HG02642 (cell line): ENCODE results near the gene SYNPO.
A peak's percentile ranks its signal among the peaks of the same experiment; 100 is the strongest.

Experiments
- ATAC-seq: cut with Tn5 transposase; IDR thresholded peaks from one replicate; pipeline ENCODE4 v1.9.1; 2021; ENCODE audit warnings: mild to moderate bottlenecking; ENCODE audit not compliant: unreplicated experiment, poor library complexity

Gene SYNPO

GRCh38 chr5:150674341-150674821 is 33.9 kb downstream of the SYNPO start:
- ATAC-seq = no peak

DNA sequence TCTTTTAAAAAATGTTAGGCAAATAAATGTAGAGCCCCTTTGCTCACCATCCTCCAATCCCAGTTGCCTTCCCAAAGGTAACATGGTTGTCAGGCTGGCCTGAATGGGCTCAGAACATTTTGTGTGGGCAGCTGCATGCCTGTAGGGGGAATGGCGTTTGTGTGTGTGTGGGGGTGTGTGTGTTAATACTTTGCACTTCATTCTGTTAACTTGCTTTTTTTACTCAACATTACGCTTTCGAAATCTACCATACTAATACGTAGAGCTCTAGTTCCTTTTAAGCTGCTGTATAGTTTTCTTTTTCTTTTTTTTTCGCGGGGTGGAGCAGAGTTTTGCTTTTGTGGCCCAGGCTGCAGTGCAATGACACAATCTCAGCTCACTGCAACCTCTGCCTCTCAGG is 34.6 kb downstream of the SYNPO start:
- no peak for ATAC-seq

GRCh38 chr5:150676578-150676977 is 36.1 kb downstream of the SYNPO start:
- ATAC-seq = no peak

DNA sequence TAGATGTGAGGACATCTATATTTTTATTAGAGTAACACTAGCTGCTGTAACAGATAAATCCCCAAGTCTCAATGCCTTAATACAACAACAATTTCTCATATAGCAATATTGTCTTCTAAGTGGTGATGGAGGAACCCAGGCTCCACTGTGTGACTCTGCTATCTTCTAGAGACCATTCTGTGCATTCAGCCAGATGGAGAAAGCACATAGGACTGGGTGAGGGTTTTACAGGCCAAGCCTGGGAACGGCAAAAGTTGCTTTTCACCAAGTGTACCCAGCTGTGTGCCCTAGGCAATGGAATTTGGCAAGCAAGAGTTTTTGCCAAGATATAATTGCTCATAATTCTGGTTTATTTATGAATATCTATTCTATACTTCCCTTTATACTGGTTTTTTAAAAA is 48.7 kb downstream of the SYNPO start:
- ATAC-seq = no peak

- no peak for ATAC-seq
These were observed 50.3 kb downstream of the SYNPO start for GRCh38 chr5:150690760-150691159.

GRCh38 chr5:150692276-150692675 is 51.8 kb downstream of the SYNPO start:
- ATAC-seq = no peak

GRCh38 chr5:150694612-150695011 is 54.2 kb downstream of the SYNPO start:
- no peak for ATAC-seq

DNA sequence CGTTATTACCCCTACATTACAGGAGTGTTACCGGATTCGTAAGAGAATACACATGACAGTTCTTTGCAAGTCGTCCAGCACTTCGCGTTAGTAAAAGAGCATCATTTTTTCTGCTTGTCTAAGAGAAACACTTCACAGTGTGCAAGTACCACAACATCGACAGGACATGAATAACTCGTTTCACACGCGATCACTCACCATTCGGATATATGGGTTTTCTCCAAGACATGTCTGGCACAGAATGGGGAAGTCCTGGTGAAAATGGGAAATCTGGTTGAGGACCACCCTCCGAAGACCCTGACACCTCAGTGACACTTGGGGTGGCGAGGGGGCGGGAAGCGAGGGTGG is 59.8 kb downstream of the SYNPO start:
- ATAC-seq = no peak

GRCh38 chr5:150700594-150701377 is 60.3 kb downstream of the SYNPO start, which contains the start of gene RBM22:
Gene RBM22 (minus strand): TSS chr5:150701062. CDS start chr5:150700985, 77 bp downstream.
- ATAC-seq = peak; percentile 98

DNA sequence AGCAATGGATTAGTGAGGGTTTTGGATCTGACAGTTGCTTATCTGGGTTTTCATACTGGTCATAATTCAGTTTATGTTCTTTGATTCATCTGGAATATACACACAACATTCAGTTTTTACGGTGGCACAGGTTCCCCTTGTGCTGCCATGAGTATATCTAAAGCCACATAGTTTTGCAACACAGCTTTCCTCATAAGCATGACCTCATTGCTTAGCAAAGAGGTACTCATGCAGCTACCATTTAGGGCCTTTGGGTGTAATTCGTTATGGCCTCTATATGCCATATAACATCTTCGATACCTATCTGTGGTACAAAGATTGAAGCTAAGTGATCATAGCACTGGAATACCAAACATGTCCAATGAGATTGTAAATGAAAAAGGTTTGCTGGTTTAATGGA is 63.3 kb downstream of the SYNPO start:
- no peak for ATAC-seq

- ATAC-seq = no peak
These were observed 66.4 kb downstream of the SYNPO start for GRCh38 chr5:150706776-150707390.
